KMS-11 (cell line): ENCODE data around the gene RHOC.

ENCODE experiments used
- H2AFZ ChIP-seq: fragments of 200-600 bp; sonication (generic); 2 replicates; pipeline ENCODE4 v1.6.1; 2016; ENCODE audit warnings: antibody characterized with exemption, mixed run types, low read depth
- H3K27ac ChIP-seq: fragments of 200-600 bp; sonication (generic); 2 replicates; pipeline ENCODE4 v1.6.1; 2016; ENCODE audit warnings: mild to moderate bottlenecking, mixed run types
- H3K27me3 ChIP-seq: fragments of 200-600 bp; sonication (generic); 2 replicates; pipeline ENCODE4 v1.6.1; 2017; ENCODE audit warnings: mild to moderate bottlenecking, low read depth, mixed run types, moderate library complexity; ENCODE audit not compliant: insufficient read depth
- H3K36me3 ChIP-seq: fragments of 200-600 bp; sonication (generic); 2 replicates; pipeline ENCODE4 v1.6.1; 2017; ENCODE audit warnings: mild to moderate bottlenecking, mixed run types; ENCODE audit not compliant: insufficient read depth
- H3K4me1 ChIP-seq: fragments of 200-600 bp; sonication (generic); 2 replicates; pipeline ENCODE4 v1.6.1; 2016; ENCODE audit warnings: mild to moderate bottlenecking, low read depth, mixed run types; ENCODE audit not compliant: poor library complexity, severe bottlenecking
- H3K4me2 ChIP-seq: fragments of 200-600 bp; sonication (generic); 2 replicates; pipeline ENCODE4 v1.7.0; 2016; ENCODE audit warnings: mild to moderate bottlenecking, mixed run types
- H3K4me3 ChIP-seq: fragments of 200-600 bp; sonication (generic); IDR thresholded peaks from 2 replicates; pipeline ENCODE4 v1.6.1; 2017; ENCODE audit warnings: low read depth, low read length, mixed read lengths; ENCODE audit not compliant: insufficient read depth
- H3K79me2 ChIP-seq: fragments of 200-600 bp; sonication (generic); 2 replicates; pipeline ENCODE4 v1.6.1; 2016; ENCODE audit warnings: low read depth, mixed run types; ENCODE audit not compliant: insufficient read depth
- H3K9ac ChIP-seq: fragments of 200-600 bp; sonication (generic); 2 replicates; pipeline ENCODE4 v1.6.1; 2016; ENCODE audit warnings: mild to moderate bottlenecking, mixed run types
- H4K20me1 ChIP-seq: fragments of 200-600 bp; sonication (generic); 2 replicates; pipeline ENCODE4 v1.6.1; 2016; ENCODE audit warnings: mild to moderate bottlenecking, mixed run types; ENCODE audit not compliant: insufficient read depth
- TF ChIP-seq, protein P1 (sequence below): fragments of 200-600 bp; sonication (generic); conservative IDR thresholded peaks from 2 replicates; pipeline ENCODE4 v1.6.1; 2017; ENCODE audit warnings: low read depth, mild to moderate bottlenecking, antibody characterized with exemption, low read length, moderate library complexity, mixed read lengths

The RHOC gene

DNA sequence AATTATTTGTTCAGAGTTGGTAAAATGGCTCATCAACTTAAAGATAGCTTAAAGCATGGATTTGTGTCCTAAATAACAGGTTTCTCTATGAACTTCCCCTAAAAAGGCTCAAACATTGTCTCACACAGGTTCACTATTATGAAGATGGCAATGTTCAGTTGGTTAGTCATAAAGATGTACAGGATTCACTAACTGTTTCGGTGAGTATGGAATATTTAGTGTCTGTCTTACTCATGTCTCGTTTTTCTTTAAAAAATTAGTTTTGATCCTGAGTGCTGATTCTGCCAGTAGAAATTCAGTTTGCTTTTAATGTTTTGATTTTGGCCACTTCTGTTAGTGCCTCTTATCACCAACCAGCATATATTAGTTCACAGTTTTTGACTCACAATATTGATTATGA lies 40.0 kb downstream of the RHOC start:
- TF ChIP-seq, protein P1, sequence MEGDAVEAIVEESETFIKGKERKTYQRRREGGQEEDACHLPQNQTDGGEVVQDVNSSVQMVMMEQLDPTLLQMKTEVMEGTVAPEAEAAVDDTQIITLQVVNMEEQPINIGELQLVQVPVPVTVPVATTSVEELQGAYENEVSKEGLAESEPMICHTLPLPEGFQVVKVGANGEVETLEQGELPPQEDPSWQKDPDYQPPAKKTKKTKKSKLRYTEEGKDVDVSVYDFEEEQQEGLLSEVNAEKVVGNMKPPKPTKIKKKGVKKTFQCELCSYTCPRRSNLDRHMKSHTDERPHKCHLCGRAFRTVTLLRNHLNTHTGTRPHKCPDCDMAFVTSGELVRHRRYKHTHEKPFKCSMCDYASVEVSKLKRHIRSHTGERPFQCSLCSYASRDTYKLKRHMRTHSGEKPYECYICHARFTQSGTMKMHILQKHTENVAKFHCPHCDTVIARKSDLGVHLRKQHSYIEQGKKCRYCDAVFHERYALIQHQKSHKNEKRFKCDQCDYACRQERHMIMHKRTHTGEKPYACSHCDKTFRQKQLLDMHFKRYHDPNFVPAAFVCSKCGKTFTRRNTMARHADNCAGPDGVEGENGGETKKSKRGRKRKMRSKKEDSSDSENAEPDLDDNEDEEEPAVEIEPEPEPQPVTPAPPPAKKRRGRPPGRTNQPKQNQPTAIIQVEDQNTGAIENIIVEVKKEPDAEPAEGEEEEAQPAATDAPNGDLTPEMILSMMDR = no peak
- no peaks in the 10 kb centered on the region for H4K20me1 ChIP-seq
- no peak overlapping the region for H3K4me3 ChIP-seq
- H3K27ac ChIP-seq = no peak overlapping the region
- H3K27me3 ChIP-seq = no peaks in the 10 kb centered on the region
- H2AFZ ChIP-seq = no peak overlapping the region
- peaks cover 25% of the 10 kb centered on the region for H3K4me1 ChIP-seq
- no peaks in the 10 kb centered on the region for H3K36me3 ChIP-seq
- H3K79me2 ChIP-seq = no peaks in the 10 kb centered on the region
- no peak overlapping the region for H3K4me2 ChIP-seq
- no peak overlapping the region for H3K9ac ChIP-seq

DNA sequence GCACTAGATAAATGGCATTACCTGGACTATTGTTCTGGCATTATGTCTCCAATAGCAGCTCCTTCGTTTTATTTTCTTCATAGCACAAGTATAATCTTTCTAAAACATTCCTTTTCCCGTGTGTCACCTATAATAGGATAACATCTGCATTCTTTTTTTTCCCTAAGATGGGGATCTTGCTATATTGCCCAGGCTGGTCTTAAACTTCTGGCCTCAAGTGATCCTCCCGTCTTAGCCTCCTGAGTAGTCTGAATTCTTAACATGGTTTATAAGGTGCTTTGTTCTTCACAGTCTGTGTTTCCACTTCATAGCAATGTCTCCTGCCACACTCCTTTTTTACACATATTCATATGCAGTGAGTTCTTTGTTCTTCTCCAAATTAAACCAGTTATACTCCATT lies 41.1 kb downstream of the RHOC start:
- Histone ChIP-seq H3K36me3 (no peaks in the 10 kb centered on the region; the same call in 1 of the 2 replicates), H3K9ac (no peak overlapping the region)
- TF ChIP-seq, protein P1 = no peak

DNA sequence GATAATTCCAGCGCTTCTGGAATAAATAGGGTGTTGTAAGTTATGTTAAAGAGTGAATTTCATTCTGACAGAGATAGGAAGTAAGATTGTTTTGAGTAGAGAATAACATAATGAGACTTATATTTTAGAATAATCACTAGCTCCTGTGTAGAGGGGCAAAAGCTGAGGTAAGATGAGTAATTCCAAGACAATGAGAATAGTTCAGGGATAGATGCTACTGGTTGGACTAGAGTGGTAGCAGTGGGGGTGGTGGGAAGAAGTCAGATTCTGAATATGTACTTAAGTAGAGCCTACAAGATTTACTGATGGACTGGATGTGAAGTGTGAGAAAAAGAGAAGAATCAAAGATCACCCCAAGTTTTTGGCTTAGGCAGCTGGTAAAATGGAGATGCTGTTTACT lies 55.7 kb downstream of the RHOC start:
- H3K27me3 ChIP-seq = no peaks in the 10 kb centered on the region
- no peak overlapping the region for H3K9ac ChIP-seq
- TF ChIP-seq, protein P1 = no peak
- no peak overlapping the region for H3K4me3 ChIP-seq
- no peak overlapping the region for H3K27ac ChIP-seq
- no peak overlapping the region for H2AFZ ChIP-seq
- peaks cover 9% of the 10 kb centered on the region; the same call in 1 of the 2 replicates for H3K36me3 ChIP-seq
- H4K20me1 ChIP-seq = no peaks in the 10 kb centered on the region
- H3K4me1 ChIP-seq = no peaks in the 10 kb centered on the region
- H3K4me2 ChIP-seq = no peak overlapping the region
- H3K79me2 ChIP-seq = peaks cover 15% of the 10 kb centered on the region; the same call in 1 of the 2 replicates

More for the DNA sequence above, 41.1 kb downstream of the RHOC start:
- H3K4me2 ChIP-seq = no peak overlapping the region
- H3K4me3 ChIP-seq = no peak overlapping the region
- no peak overlapping the region for H2AFZ ChIP-seq
- no peaks in the 10 kb centered on the region for H4K20me1 ChIP-seq
- H3K4me1 ChIP-seq = peaks cover 21% of the 10 kb centered on the region
- H3K27me3 ChIP-seq = no peaks in the 10 kb centered on the region
- H3K27ac ChIP-seq = no peak overlapping the region
- no peaks in the 10 kb centered on the region for H3K79me2 ChIP-seq
